D721Med (cell line): Measurements from ENCODE around the gene SLC4A1AP.

Source experiments
- DNase-seq: peaks from one replicate; pipeline ENCODE4 v3.0.0; 2011; ENCODE audit warnings: low spot score; ENCODE audit not compliant: insufficient read length
- FAIRE-seq: peaks from 2 replicates; lab custom pipeline; 2011; peaks lifted over from hg19 to GRCh38; lab: Jason Lieb, UNC
- CTCF ChIP-seq: IDR thresholded peaks from 2 replicates; pipeline ENCODE4 v1.5.1; 2012; ENCODE audit warnings: mild to moderate bottlenecking, control low read depth; ENCODE audit not compliant: insufficient read depth; ENCODE audit errors: missing control alignments

The SLC4A1AP gene

DNA sequence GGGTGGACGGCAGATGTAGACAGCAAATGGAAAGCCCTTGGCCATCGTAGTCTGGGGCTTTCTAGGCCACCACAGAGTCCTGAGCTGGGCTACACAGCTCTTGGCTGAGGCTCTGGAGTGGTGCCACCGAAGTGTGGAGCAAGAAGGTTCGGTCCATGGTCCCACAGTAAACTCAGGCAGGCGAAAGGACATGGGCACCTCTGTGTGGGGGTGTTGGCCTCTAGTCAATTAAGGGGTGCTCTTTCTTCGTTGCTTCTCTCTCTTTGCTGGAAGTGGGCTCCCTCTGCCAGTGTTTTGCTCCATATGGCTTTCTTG is 73.2 kb downstream of the SLC4A1AP start:
- TF ChIP-seq CTCF, result no peak
- DNase-seq (no peak), FAIRE-seq (no peak)

GRCh38 chr2:27737676-27738348 is 74.1 kb downstream of the SLC4A1AP start:
- TF ChIP-seq CTCF, result no peak
- DNase-seq (no peak), FAIRE-seq (no peak)

- no peak for FAIRE-seq
- TF ChIP-seq CTCF, result no peak
- DNase-seq, result no peak
Observed at GRCh38 chr2:27738349-27739057, 74.8 kb downstream of the SLC4A1AP start.

- no peak for FAIRE-seq
- DNase-seq, result no peak
- TF ChIP-seq CTCF, result no peak
Observed at GRCh38 chr2:27739058-27739373, 75.3 kb downstream of the SLC4A1AP start.

DNA sequence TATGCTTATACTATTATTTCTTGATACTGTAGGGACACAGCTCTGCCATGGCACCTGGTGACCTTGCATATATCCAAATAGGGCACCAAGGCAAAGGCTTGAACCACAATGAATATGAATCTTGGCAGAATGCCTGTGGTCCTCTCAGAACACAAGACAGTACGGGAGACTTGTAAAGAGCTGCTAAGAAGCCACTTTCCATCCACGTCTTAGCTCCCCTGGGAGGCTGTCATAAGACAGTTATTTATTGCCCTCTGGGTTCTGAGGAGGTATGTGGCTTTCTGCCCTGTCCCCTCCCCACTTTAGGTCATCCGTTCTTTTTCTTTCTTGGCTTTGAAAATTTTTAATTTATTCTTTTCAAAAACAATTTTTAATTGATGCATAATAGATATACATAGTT is 78.0 kb downstream of the SLC4A1AP start:
- FAIRE-seq, result no peak
- no peak for DNase-seq
- no peak for TF ChIP-seq CTCF

- FAIRE-seq (no peak), DNase-seq (no peak)
- no peak for TF ChIP-seq CTCF
Observed at GRCh38 chr2:27742571-27742970, 78.9 kb downstream of the SLC4A1AP start.
